Nucleus accumbens (tissue), 56 donors: ENCODE results near the gene NCOA5.
"Not testable (repeated sequence)": the region's sequence is repeated elsewhere in the genome, so short reads cannot be mapped to it uniquely, and the experiment has no call there.

Experiments
- DNase-seq, 56 donors: peaks; one replicate each; lab custom pipeline; 2025; lab: John Stamatoyannopoulos, UW

NCOA5 gene

GRCh38 chr20:46121184-46121930 is 31.6 kb upstream of the NCOA5 start:
- DNase-seq, result no peak

GRCh38 chr20:46120136-46120535 is 30.4 kb upstream of the NCOA5 start:
- no peak for DNase-seq

DNA sequence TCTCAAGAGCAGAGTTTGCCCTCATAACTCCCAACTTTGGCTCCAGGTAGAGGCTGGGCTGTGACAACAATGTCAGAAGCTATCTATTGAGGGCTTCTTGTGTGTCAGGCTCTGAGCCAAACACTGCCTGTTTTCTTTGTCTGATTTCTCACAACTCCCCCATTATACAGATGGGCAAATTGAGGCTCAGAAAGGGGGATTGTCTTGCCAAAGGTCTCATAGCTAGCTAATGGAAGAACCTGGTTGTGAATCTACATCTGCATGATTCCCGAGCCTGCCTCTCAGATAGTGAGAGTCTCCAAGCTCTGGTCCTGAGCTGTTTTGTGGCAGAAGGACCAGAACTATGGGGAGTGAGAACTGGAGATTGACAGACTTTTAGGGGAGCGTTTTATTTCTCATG is 29.8 kb upstream of the NCOA5 start:
- DNase-seq, result no peak

GRCh38 chr20:46119028-46119546 is 29.3 kb upstream of the NCOA5 start:
- DNase-seq, result no peak

DNA sequence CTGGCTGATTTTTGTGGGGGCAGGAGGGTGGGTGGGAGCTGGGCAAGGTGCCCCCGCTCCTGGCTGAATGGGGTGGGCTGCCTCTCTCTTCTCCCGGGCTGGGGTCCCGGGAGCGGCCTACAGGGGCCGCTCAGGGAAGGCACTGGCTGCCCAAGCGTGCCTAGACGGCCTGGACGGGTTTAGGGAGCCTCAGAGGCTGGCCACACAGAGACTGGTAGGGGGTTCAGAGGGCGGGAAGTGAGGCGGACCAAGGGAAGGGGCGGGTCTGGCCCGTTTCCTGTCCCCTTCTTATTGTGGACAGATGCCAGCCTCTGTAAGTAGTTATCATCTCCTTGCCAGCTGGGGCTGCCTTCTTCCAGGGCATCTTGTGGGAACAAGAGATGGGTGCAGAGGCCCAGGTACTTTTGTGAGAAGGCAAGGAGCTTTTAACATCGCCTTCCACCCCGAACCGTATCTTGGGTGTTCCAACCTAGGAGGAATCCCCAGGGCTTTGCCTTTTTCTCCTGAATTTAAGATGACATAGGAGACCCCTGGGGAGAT is 28.8 kb upstream of the NCOA5 start:
- DNase-seq, result peak in 1 of 56 donors; percentile 25

GRCh38 chr20:46117704-46118467 is 28.1 kb upstream of the NCOA5 start, which contains the start of gene CD40:
Gene CD40 (plus strand): TSS chr20:46118314. CDS start chr20:46118344, 30 bp downstream.
- DNase-seq, result peak in 45 of 56 donors; percentile 5 to 73 (median 37)

DNA sequence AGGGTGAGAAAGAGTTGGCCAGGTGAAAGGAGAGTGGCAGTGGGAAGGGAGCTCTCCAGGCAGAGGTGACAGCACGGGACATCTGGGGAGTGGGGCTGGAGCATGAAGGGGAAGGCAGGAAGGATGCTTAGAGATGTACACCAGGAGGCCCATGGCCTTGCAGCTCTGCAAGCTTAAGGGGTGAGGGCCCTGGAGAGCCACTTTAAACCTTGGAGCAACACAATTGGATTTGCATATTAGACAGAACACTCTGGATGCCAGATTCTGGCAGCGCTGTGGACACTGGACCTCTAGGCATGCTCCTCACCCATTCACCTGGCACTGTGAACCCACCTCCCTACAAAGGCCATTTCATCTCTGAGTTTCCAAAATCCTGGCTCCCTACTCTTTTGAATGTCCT is 24.7 kb upstream of the NCOA5 start:
- DNase-seq, result no peak

DNA sequence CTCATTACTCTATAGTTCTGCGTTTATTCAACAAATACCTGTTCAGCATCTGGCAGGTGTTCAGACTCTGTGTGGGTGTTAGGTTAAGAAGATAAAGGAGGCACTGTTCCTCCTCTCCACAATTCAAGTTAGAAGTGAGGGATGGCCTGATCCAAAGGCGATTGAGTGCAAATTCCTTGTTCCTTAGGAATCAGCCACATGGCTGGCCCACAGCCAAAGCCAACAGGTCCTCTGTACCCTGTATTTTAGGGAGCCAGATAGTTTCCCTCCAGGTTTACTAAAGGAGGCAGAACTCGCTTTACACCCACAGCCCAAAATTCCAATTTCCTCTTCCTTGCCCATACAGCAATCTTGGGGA is 23.3 kb upstream of the NCOA5 start:
- DNase-seq, result no peak

DNA sequence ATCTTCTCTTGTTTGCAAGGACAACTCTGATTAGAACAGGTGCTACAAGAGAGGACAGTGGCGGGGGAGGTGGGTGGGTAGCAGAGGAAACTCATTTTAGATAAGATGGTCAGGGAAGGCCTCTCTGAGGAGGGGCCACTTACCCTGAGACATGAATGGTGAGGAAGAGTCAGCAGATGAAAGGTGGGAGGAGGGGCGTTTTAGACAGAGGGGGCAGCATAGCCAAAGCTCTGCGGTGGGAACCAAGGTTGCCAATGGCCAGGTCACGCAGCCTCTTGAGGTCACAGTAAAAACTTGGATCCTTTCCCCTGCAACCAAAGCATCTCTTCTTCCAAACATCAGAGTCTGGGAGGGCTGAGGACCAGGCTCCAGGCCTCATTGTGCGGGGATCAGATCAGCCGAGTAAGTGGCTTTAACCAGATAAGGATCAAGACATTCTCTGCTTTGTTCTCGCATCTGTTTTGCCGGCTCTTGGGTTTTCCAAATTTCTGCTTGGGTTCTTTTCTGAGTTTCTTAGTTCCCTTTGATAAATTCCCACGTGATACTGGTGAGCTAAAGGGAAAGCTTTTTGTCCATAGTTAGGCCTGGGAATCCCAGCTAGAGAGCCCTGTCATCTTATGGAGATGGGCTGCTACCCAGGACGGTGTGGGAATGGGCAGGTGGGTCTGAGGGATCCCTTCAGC is 22.8 kb upstream of the NCOA5 start:
- no peak for DNase-seq

DNA sequence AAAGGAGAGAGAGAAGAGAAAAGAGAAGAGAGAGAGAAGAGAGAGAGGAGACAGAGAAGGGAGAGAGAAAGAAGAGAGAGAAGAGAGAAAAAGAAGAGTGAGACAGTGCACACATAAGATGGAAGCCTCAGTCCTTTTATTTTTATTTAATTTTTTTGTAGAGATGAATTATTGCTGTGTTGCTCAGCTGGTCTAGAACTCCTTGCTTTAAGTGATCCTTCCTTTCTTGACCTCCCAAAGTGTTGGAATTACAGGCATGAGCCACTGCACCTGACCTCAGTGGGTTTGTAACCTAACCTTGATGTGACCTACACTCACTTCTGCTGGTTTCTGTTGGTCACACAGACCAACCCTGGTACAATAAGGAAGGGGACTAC is 22.1 kb upstream of the NCOA5 start:
- DNase-seq, result no peak

DNA sequence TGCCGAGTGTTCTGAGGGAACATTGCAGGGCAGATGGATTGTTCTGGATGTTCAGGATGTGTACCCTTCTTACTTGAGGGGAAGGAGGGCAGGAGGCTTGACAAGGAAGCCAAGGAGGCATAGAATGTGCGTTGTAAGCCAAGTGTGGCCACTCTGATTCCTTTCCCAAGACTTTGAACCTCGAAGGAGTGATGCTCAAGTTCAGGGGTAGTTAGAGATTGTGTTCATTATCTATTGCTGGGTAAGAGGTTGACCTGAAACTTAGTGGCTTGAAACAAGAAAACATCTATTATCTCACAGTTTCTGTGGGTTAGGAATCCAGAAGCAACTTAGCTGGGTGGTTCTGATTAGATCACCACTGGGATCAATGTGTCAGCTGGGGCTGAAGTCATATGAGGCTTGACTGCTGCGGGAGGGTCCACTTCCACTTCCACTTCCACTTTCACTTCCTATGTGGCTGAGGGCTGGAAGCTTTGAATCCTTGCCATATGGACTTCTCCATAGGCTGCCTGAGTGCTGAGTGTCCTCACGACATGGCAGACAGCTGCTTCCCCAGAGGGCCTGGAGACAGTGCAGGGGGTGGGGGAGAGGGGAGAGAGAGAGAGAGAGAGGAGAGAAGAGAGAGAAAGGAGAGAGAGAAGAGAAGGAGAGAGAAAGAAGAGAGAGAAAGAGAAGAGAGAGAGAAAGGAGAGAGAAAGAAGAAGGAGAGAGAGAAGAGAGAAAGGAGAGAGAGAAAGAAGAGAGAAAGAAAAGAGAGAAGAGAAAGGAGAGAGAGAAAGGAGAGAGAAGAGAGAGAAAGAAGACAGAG is 21.5 kb upstream of the NCOA5 start:
- DNase-seq, result peak in 8 of 56 donors; percentile 6 to 42 (median 16)

DNA sequence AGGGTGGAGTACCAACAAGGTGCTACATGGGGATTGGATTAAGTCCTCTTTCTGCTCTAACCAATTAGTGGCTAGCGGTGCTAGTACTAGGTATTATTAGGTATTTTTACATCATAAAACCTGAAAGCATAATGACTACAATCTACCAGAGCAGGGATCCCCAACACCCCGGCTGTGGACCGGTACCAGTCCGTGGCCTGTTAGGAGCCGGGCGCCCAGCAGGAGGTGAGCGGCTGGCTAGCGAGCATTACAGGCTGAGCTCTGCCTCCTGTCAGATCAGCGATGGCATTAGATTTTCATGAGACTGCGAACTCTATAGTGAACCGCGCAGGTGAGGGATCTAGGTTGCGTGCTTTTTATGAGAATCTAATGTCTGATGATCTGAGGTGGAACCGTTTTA is 19.2 kb upstream of the NCOA5 start:
- DNase-seq, result no peak

DNA sequence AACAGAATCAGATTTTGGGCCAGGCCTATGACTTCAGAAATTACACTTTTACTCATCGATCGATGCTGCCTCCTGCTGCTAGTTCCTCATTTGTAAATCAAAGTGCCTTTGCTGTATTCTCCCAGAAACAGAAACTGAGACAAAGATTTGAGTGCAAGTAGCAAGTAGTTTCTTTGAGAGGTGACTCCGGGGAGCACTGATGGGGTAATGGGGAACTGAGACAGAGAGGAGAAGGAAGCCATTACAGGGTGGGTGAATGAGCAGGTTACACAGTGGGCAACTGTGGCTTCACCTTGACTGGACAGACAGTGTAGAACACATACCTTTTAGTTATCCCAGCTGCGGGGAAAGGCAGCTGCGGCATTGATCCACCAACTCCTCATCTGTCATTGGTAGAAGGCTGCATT is 18.7 kb upstream of the NCOA5 start:
- no peak for DNase-seq

GRCh38 chr20:46107061-46107460 is 17.3 kb upstream of the NCOA5 start:
- no peak for DNase-seq

GRCh38 chr20:46104262-46104661 is 14.5 kb upstream of the NCOA5 start:
- DNase-seq, result no peak

- DNase-seq, result no peak
These were observed 13.2 kb upstream of the NCOA5 start for GRCh38 chr20:46102940-46103339.

DNA sequence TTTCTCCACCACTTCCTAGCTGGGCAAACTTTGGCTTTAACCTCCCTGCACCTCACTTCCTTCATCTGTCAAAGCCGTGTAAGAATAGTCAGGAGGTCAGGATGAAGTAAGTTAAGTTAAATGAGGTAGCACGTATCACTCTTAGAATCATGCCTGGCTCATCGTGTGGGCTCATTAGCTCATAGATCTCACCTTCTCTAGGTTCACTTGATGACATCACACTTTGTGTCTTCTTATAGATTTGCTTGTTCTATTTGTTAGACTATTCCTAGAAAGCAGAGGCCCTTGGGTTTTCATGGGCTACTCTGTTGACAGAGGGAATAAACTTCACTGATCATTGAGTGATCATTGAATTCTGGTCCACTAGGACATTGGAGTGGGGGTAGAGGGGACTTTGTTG is 12.2 kb upstream of the NCOA5 start:
- DNase-seq, result no peak

- no peak for DNase-seq
These were observed 11.2 kb upstream of the NCOA5 start for GRCh38 chr20:46100988-46101387.

- not testable (repeated sequence) for DNase-seq
These were observed 10.7 kb upstream of the NCOA5 start for GRCh38 chr20:46100444-46100843.
